PC-9 (cell line): ENCODE measurements around the gene ZNF526.

Experiments used
- CTCF ChIP-seq: fragments of 200-600 bp; sonication (generic); conservative IDR thresholded peaks from 2 replicates; pipeline ENCODE4 v1.6.1; 2017; ENCODE audit warnings: mixed run types, antibody characterized with exemption, mild to moderate bottlenecking, moderate library complexity
- EZH2 ChIP-seq: fragments of 200-600 bp; sonication (generic); IDR thresholded peaks from 2 replicates; pipeline ENCODE4 v1.8.0; 2017; ENCODE audit warnings: antibody characterized with exemption, low read depth

- no peak for TF ChIP-seq CTCF
- no peak for TF ChIP-seq EZH2
Measured at GRCh38 chr19:42177686-42178019, 42.5 kb upstream of the ZNF526 start.
